Measurements from ENCODE around the gene MTMR6. TPM values are rescaled to one million over a fixed set of nuclear protein-coding genes. Genes with fewer than 3 reads are reported as not detected.

Gene MTMR6
- total and polyA plus RNA-seq, 9 donors: 7.3 to 18.0 (median 13.7) TPM

DNA sequence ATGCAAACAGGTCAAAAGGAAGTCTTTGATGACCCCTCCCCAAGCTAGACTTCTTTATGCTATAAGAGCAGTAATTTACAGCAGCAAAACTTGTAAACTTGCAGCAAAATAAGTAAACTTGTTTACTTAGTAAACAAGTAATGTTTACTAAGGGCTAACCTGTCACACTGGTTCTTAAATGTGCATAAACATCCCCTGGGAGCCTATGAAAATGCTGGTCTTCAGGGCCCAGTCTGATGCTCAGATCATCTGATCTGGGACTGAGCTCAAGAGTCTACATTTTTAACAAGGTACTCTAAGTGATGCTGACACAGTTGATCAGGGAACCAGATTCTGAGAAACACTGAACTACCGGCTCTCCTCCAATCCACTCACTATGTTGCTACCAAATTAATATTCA, 53.4 kb downstream of the MTMR6 start:
- intact Hi-C loops (cut with DNase I): no loop called here
- no peaks in the 10 kb centered on the region for H3K9me3 ChIP-seq
- 84 to 97% (median 85%) methylated on average over 1 of the region's 1 CpG for WGBS, 3 donors

GRCh38 chr13:25232937-25233515, 54.3 kb downstream of the MTMR6 start:
- H3K9me3 ChIP-seq: no peaks in the 10 kb centered on the region
- no peak for TF ChIP-seq CTCF (IDR thresholded peaks at IDR 0.05)
- WGBS, 3 donors: 16 to 36% (median 24%) methylated on average over 2 of the region's 2 CpGs
- intact Hi-C loops (cut with DNase I): no loop called here
- no peak overlapping the region for H3K27ac ChIP-seq
- H3K36me3 ChIP-seq: no peaks in the 10 kb centered on the region
- H3K27me3 ChIP-seq: no peaks in the 10 kb centered on the region
- no peak overlapping the region for H3K4me3 ChIP-seq
- no peak for DNase-seq
- no peaks in the 10 kb centered on the region for H3K4me1 ChIP-seq (ENCODE audit: insufficient read depth)

More for the DNA sequence above, 53.4 kb downstream of the MTMR6 start:
- Histone ChIP-seq H3K27ac (no peak overlapping the region), H3K27me3 (no peaks in the 10 kb centered on the region), H3K4me3 (no peak overlapping the region), H3K36me3 (no peaks in the 10 kb centered on the region), H3K4me1 (ENCODE audit: insufficient read depth) (no peaks in the 10 kb centered on the region)
- no peak for DNase-seq
- TF ChIP-seq CTCF (IDR thresholded peaks at IDR 0.05) (no peak), EP300 (IDR thresholded peaks at IDR 0.05) (no peak)

GRCh38 chr13:25231517-25231916, 55.8 kb downstream of the MTMR6 start:
- no peaks in the 10 kb centered on the region for H3K27me3 ChIP-seq
- TF ChIP-seq POLR2A (IDR thresholded peaks at IDR 0.05) (no peak), EP300 (IDR thresholded peaks at IDR 0.05) (no peak), CTCF (IDR thresholded peaks at IDR 0.05) (no peak)
- no peaks in the 10 kb centered on the region for H3K9me3 ChIP-seq
- H3K4me1 ChIP-seq (ENCODE audit: insufficient read depth): no peaks in the 10 kb centered on the region
- H3K4me3 ChIP-seq: no peak overlapping the region
- intact Hi-C loops (cut with DNase I): no loop called here
- no peaks in the 10 kb centered on the region for H3K36me3 ChIP-seq
- DNase-seq: no peak
- 31 to 33% (median 32%) methylated on average over 5 of the region's 5 CpGs for WGBS, 3 donors
- H3K27ac ChIP-seq: no peak overlapping the region

GRCh38 chr13:25227690-25228089, 59.6 kb downstream of the MTMR6 start:
- H3K36me3 ChIP-seq: no peaks in the 10 kb centered on the region
- no peaks in the 10 kb centered on the region for H3K9me3 ChIP-seq
- no peak for TF ChIP-seq POLR2A (IDR thresholded peaks at IDR 0.05)
- TF ChIP-seq EP300 (IDR thresholded peaks at IDR 0.05): no peak
- no peak for TF ChIP-seq CTCF (IDR thresholded peaks at IDR 0.05)
- H3K27ac ChIP-seq: no peak overlapping the region
- no peaks in the 10 kb centered on the region for H3K27me3 ChIP-seq
- DNase-seq: no peak
- H3K4me3 ChIP-seq: no peak overlapping the region
- no peaks in the 10 kb centered on the region for H3K4me1 ChIP-seq (ENCODE audit: insufficient read depth)
- WGBS, 3 donors: 85 to 89% (median 87%) methylated on average over 15 of the region's 15 CpGs
- intact Hi-C loops (cut with DNase I): no loop called here
